Small intestine (tissue), 7 donors: ENCODE measurements around the gene FRMD3. TPM values are rescaled to one million over a fixed set of nuclear protein-coding genes. Genes with fewer than 3 reads are reported as not detected.

Source experiments
- DNase-seq, 2 donors: peaks; one replicate each; pipeline versions ENCODE4 v3.0.0 to v3.0.0-alpha.2; 2013
- FAIRE-seq: peaks from 2 replicates; lab custom pipeline; 2012; peaks lifted over from hg19 to GRCh38; lab: Jason Lieb, UNC
- H3K27ac ChIP-seq, 3 donors: one replicate each; pipeline ENCODE4 v1.5.1; 2013; ENCODE audit warnings: low read length in 2 of 3, mild to moderate bottlenecking in 2 of 3, control low read depth in 1 of 3, inconsistent platforms in 1 of 3, low read depth in 1 of 3, moderate library complexity in 1 of 3
- H3K27me3 ChIP-seq, 3 donors: one replicate each; pipeline ENCODE4 v1.6.1; 2013; ENCODE audit warnings: low read length in 3 of 3, inconsistent platforms in 1 of 3; ENCODE audit not compliant: control insufficient read depth in 3 of 3, insufficient read depth in 3 of 3
- H3K36me3 ChIP-seq, 3 donors: one replicate each; pipeline ENCODE4 v1.6.1; 2013; ENCODE audit warnings: low read length in 3 of 3, inconsistent platforms in 1 of 3, low read depth in 1 of 3, mild to moderate bottlenecking in 1 of 3, moderate library complexity in 1 of 3; ENCODE audit not compliant: control insufficient read depth in 3 of 3, insufficient read depth in 2 of 3
- H3K4me1 ChIP-seq, 3 donors: one replicate each; pipeline ENCODE4 v1.6.1; 2013; ENCODE audit warnings: low read length in 2 of 3, inconsistent platforms in 1 of 3, low read depth in 1 of 3, mild to moderate bottlenecking in 1 of 3, moderate library complexity in 1 of 3; ENCODE audit not compliant: control insufficient read depth in 3 of 3, insufficient read depth in 2 of 3
- H3K4me3 ChIP-seq, 3 donors: one replicate each; pipeline ENCODE4 v1.5.1; 2013; ENCODE audit warnings: low read length in 3 of 3, control low read depth in 1 of 3, inconsistent platforms in 1 of 3, low read depth in 1 of 3, mild to moderate bottlenecking in 1 of 3, moderate library complexity in 1 of 3
- H3K9me3 ChIP-seq, 2 donors: one replicate each; pipeline ENCODE4 v1.6.1; 2013; ENCODE audit warnings: low read depth in 1 of 2, low read length in 1 of 2; ENCODE audit not compliant: control insufficient read depth in 2 of 2, insufficient read depth in 1 of 2
- WGBS, 3 donors: extraction: QIAGEN DNeasy Blood & Tissue Kit; methylation state at CpG; one replicate each; pipeline ENCODE4 v1.1.7; 2013; 5-methylcytosine and 5-hydroxymethylcytosine counted together
- polyA plus RNA-seq, 4 donors: library from polyadenylated mRNA; stranded (reverse) in 3 of 4; unstranded in 1 of 4; fragments of 200-250 nt in 3 of 4; fragments of 120-200 nt in 1 of 4; gene quantifications; one replicate each; pipeline versions ENCODE4 v1.2.1 to v1.2.3, GENCODE V29; 2013
- donor health status: healthy with polysubstance abuse.
- donor health status: control.
- donor health status: control.
- donor health status: Bipolar disorder and iron deficiency.
- donor health status: healthy.

FRMD3 gene
- polyA plus RNA-seq, 4 donors = 2.4 to 7.3 (median 4.5) TPM

DNA sequence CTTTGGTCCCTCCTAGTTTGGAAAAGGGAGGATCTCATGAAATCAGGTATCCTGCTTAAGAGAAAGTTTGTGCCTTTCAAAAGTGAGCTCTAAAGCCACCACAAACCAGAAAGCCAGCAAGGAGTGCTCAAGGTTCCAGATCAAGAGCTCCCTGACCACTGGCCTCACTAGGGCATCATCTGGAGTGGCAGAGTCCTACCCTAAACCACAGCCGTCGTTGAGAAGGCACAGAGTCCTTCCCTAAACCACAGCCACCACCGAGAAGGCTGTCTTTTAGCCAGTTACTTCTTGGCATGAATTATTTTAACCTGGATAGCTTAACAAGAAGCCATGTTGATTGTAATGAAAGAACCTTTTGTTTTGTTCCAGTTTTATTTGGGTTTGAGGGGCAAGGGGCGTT lies 102.9 kb downstream of the FRMD3 start:
- DNase-seq = no peak
- no peak for FAIRE-seq
- Histone ChIP-seq H3K9me3 (no peaks in the 10 kb centered on the region), H3K27ac (no peak overlapping the region), H3K36me3 (no peaks in the 10 kb centered on the region), H3K4me3 (no peak overlapping the region), H3K27me3 (no peaks in the 10 kb centered on the region), H3K4me1 (peaks cover 0 to 9% (median 6%) of the 10 kb centered on the region in 3 donors)
- 68 to 83% (median 79%) methylated on average over 4 of the region's 4 CpGs for WGBS, 3 donors

DNA sequence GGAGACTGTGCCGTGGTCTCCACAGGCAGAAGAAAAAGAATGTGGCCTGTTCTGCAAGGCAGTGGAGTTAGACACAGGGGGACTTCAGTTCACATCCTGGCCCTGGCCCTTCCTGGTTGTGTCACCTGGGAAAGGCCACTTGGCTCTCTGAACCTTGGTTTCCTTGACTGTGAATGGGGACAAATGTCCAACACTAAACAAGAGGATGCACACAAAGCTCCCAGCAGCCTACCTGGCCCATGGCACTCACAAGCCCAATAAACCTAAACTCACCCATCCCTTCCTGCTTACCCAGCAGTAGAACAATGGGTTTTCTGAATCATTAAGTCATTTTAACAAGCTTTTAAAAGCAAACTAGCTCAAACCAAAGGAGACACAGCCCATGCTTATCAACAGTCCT lies 103.9 kb downstream of the FRMD3 start:
- WGBS, 3 donors = 91 to 100% (median 94%) methylated on average over 1 of the region's 1 CpG
- DNase-seq = no peak

GRCh38 chr9:83433846-83434245 lies 104.4 kb downstream of the FRMD3 start:
- no peak overlapping the region for H3K4me3 ChIP-seq
- no peaks in the 10 kb centered on the region for H3K9me3 ChIP-seq
- H3K36me3 ChIP-seq = no peaks in the 10 kb centered on the region
- H3K4me1 ChIP-seq = peaks cover 0 to 9% (median 6%) of the 10 kb centered on the region in 3 donors
- FAIRE-seq (no peak), DNase-seq (no peak)
- H3K27me3 ChIP-seq = no peaks in the 10 kb centered on the region
- no peak overlapping the region for H3K27ac ChIP-seq
- whole genome bisulfite sequencing, 3 donors = 80 to 100% (median 95%) methylated on average over 1 of the region's 1 CpG

More for the DNA sequence above, 103.9 kb downstream of the FRMD3 start:
- Histone ChIP-seq H3K36me3 (no peaks in the 10 kb centered on the region), H3K27ac (no peak overlapping the region), H3K4me3 (no peak overlapping the region), H3K27me3 (no peaks in the 10 kb centered on the region), H3K9me3 (no peaks in the 10 kb centered on the region), H3K4me1 (peaks cover 0 to 9% (median 6%) of the 10 kb centered on the region in 3 donors)
- FAIRE-seq = no peak

DNA sequence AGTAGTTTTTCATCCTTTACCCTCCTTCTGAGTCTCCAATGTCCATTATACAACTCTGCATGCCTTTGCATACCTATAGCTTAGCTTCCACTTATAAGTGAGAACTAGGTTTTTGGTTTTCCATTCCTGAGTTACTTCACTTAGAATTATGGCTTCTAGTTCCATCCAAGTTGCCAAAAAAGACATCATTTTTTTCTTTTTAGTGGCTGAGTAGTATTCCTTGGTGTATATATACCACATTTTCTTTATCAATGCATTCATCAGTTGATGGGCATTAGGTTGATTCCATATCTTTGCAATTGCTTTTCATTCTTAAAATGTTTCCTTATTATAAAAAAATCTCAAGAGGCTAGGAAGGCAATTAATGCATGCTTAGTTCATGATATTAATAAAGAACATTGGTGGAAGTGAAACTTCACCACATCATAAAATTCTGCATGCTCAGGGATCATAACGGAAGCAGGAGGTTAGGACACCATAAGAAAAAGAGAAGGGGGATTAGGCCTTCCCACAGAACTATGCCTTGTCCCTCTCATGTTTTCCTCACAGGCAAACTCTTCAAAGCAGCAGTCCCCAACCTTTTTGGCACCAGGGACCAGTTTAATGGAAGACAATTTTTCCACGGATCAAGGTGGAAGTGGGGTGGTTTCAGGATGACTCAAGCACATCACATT lies 105.2 kb downstream of the FRMD3 start:
- FAIRE-seq (no peak), DNase-seq (no peak)
- H3K36me3 ChIP-seq = no peaks in the 10 kb centered on the region
- H3K27ac ChIP-seq = peak overlapping the region in 1 of 3 donors; percentile 53
- 79 to 94% (median 85%) methylated on average over 2 of the region's 2 CpGs for WGBS, 3 donors
- no peaks in the 10 kb centered on the region for H3K9me3 ChIP-seq
- H3K27me3 ChIP-seq = no peaks in the 10 kb centered on the region
- H3K4me3 ChIP-seq = no peak overlapping the region
- peaks cover 0 to 9% (median 6%) of the 10 kb centered on the region in 3 donors for H3K4me1 ChIP-seq

GRCh38 chr9:83432104-83432627 lies 106.0 kb downstream of the FRMD3 start:
- no peaks in the 10 kb centered on the region for H3K9me3 ChIP-seq
- H3K27ac ChIP-seq = peak overlapping the region in 2 of 3 donors; percentile 60 to 79
- peaks cover 0 to 9% (median 6%) of the 10 kb centered on the region in 3 donors for H3K4me1 ChIP-seq
- no peaks in the 10 kb centered on the region for H3K36me3 ChIP-seq
- no peak overlapping the region for H3K4me3 ChIP-seq
- H3K27me3 ChIP-seq = no peaks in the 10 kb centered on the region
- DNase-seq (peak in 1 of 2 donors; percentile 86), FAIRE-seq (no peak)
- 9 to 38% (median 30%) methylated on average over 6 of the region's 6 CpGs for WGBS, 3 donors

- no peaks in the 10 kb centered on the region for H3K9me3 ChIP-seq
- no peaks in the 10 kb centered on the region for H3K36me3 ChIP-seq
- H3K27ac ChIP-seq = peak overlapping the region in 2 of 3 donors; percentile 60 to 79
- DNase-seq (peak in 1 of 2 donors; percentile 79), FAIRE-seq (no peak)
- no peak overlapping the region for H3K4me3 ChIP-seq
- H3K27me3 ChIP-seq = no peaks in the 10 kb centered on the region
- H3K4me1 ChIP-seq = peaks cover 0 to 9% (median 6%) of the 10 kb centered on the region in 3 donors
- WGBS, 3 donors = 52 to 68% (median 60%) methylated on average over 7 of the region's 7 CpGs
These were observed 106.8 kb downstream of the FRMD3 start for GRCh38 chr9:83431101-83432060.

DNA sequence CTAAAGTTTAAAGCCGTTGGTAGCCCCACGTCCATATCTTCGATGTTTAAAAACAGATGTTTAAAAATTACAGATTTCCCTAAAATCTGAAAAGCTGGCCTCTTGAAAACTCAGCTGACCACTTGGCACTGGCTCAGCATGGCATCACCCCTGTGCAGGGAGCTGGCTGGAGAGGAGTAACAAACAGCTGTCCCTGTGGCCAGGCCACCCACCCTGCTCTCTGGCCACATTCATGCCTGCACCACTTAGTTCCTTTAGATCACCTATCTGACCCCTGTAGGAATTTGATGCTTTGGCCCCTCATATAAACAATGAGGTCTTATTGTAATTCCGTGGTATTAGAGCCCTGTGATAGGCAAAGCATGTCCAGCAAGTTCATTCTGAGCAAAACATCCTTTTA lies 107.5 kb downstream of the FRMD3 start:
- 76 to 90% (median 87%) methylated on average over 4 of the region's 4 CpGs for whole genome bisulfite sequencing, 3 donors
- H3K27me3 ChIP-seq = no peaks in the 10 kb centered on the region
- H3K36me3 ChIP-seq = no peaks in the 10 kb centered on the region
- H3K27ac ChIP-seq = no peak overlapping the region
- no peaks in the 10 kb centered on the region for H3K9me3 ChIP-seq
- DNase-seq (no peak), FAIRE-seq (no peak)
- H3K4me1 ChIP-seq = peaks cover 0 to 9% (median 6%) of the 10 kb centered on the region in 3 donors
- no peak overlapping the region for H3K4me3 ChIP-seq

DNA sequence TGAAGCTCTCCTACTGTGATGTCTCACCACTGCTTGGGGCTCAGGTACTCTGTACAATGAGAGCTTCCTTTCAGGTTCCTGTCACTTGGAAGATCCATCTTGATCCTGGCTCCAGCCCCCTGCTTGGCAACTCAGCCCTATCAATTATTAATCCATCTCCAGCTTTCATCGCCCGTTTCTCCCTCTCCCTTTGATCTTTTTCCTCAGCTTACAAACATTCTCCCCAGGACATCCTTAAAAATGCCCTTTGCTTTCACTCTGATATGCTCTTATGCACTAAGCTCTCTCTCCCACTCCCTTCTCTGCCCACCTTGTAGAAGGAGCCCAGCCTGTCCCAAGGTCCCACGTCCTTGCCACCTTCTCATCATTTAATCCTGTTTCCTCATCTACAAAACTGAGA lies 109.0 kb downstream of the FRMD3 start:
- no peak for FAIRE-seq
- H3K27me3 ChIP-seq = no peaks in the 10 kb centered on the region
- 14 to 60% (median 33%) methylated on average over 3 of the region's 3 CpGs for WGBS, 3 donors
- no peak overlapping the region for H3K4me3 ChIP-seq
- no peak overlapping the region for H3K27ac ChIP-seq
- no peaks in the 10 kb centered on the region for H3K9me3 ChIP-seq
- DNase-seq = no peak
- H3K36me3 ChIP-seq = no peaks in the 10 kb centered on the region
- peaks cover 0 to 9% (median 6%) of the 10 kb centered on the region in 3 donors for H3K4me1 ChIP-seq
